PC-3 (cell line): ENCODE results near the gene SCN8A.

ENCODE experiments used
- CTCF ChIP-seq: fragments of 300-600 bp; sonication (generic); conservative IDR thresholded peaks from 2 replicates; pipeline ENCODE4 v1.5.1; 2017; ENCODE audit warnings: antibody characterized with exemption, low read depth, mild to moderate bottlenecking, low read length
- EZH2 ChIP-seq: fragments of 300-600 bp; sonication (generic); IDR thresholded peaks from one replicate; pipeline ENCODE4 v1.6.1; 2017; ENCODE audit warnings: antibody characterized with exemption, mild to moderate bottlenecking, low read length; ENCODE audit not compliant: unreplicated experiment
- EZH2phosphoT487 ChIP-seq: fragments of 300-600 bp; sonication (generic); IDR thresholded peaks from 2 replicates; pipeline ENCODE4 v1.6.1; 2018; ENCODE audit warnings: mild to moderate bottlenecking, antibody characterized with exemption, low read length, borderline replicate concordance

GRCh38 chr12:51784688-51785087 is 193.7 kb downstream of the SCN8A start:
- no peak for TF ChIP-seq CTCF
- no peak for TF ChIP-seq EZH2phosphoT487
- no peak for TF ChIP-seq EZH2
